AG10803 (cell line): ENCODE results near the gene PHF21A.
"Not testable (repeated sequence)": the region's sequence is repeated elsewhere in the genome, so short reads cannot be mapped to it uniquely, and the experiment has no call there.

Source experiments
- DNase-seq: peaks from one replicate; pipeline ENCODE4 v3.0.0; 2010; ENCODE audit warnings: low read depth
- H3K4me3 ChIP-seq: 2 replicates; pipeline ENCODE4 v1.5.1; 2011; ENCODE audit warnings: mild to moderate bottlenecking, low read length, control low read depth
- CTCF ChIP-seq: conservative IDR thresholded peaks from 2 replicates; pipeline ENCODE4 v1.5.1; 2011; ENCODE audit warnings: mild to moderate bottlenecking, low read length, control low read depth, inconsistent platforms

The PHF21A gene

GRCh38 chr11:45900916-45901617 lies 220.2 kb downstream of the PHF21A start:
- peak overlapping the region; percentile 57 for H3K4me3 ChIP-seq
- TF ChIP-seq CTCF, result no peak
- peak; percentile 25 for DNase-seq

- DNase-seq, result not testable (repeated sequence)
- peak overlapping the region; percentile 57 for H3K4me3 ChIP-seq
Measured at GRCh38 chr11:45900175-45900800, 221.0 kb downstream of the PHF21A start.

GRCh38 chr11:45899448-45900174 lies 221.6 kb downstream of the PHF21A start:
- TF ChIP-seq CTCF, result no peak
- DNase-seq, result peak; percentile 81
- peak overlapping the region; percentile 54 for H3K4me3 ChIP-seq

GRCh38 chr11:45899086-45899447 lies 222.2 kb downstream of the PHF21A start:
- peak overlapping the region; percentile 54 for H3K4me3 ChIP-seq
- no peak for TF ChIP-seq CTCF
- DNase-seq, result no peak

GRCh38 chr11:45897556-45897955 lies 223.7 kb downstream of the PHF21A start:
- H3K4me3 ChIP-seq, result no peak overlapping the region
- TF ChIP-seq CTCF, result no peak
- DNase-seq, result no peak

- no peak for TF ChIP-seq CTCF
- DNase-seq, result no peak
- H3K4me3 ChIP-seq, result no peak overlapping the region
Measured at GRCh38 chr11:45896422-45896984, 224.8 kb downstream of the PHF21A start.

- no peak for DNase-seq
- TF ChIP-seq CTCF, result no peak
- no peak overlapping the region for H3K4me3 ChIP-seq
Measured at GRCh38 chr11:45895553-45896259, 225.5 kb downstream of the PHF21A start.
